Endothelial cell of umbilical vein (primary cell): ENCODE measurements around the gene SWSAP1. TPM values are rescaled to one million over a fixed set of nuclear protein-coding genes. Genes with fewer than 3 reads are reported as not detected.

Experiments
- BruUV-seq: library from RNA; stranded (reverse); fragments of 400-500 nt; replicated peaks from 2 replicates; lab custom pipeline; 2021; lab: Mats Ljungman, UMichigan
- CTCF ChIA-PET: fragments of 300-600, 350-600 bp; sonication (Branson Sonifier 250); formaldehyde crosslinking; loops from one replicate; lab custom pipeline; 2021; ENCODE audit warnings: antibody characterized with exemption, inconsistent platforms; lab: Charles Lee
- POLR2A ChIA-PET: fragments of 300-600, 350-600 bp; sonication (Branson Sonifier 250); formaldehyde crosslinking; loops from one replicate; lab custom pipeline; 2021; ENCODE audit warnings: antibody characterized with exemption, inconsistent platforms; lab: Charles Lee
- DNase-seq: peaks from one replicate; pipeline ENCODE4 v3.0.0-alpha.2; 2011; ENCODE audit warnings: low read depth, low spot score
- FAIRE-seq: peaks from 2 replicates; lab custom pipeline; 2011; peaks lifted over from hg19 to GRCh38; lab: Jason Lieb, UNC
- H2AFZ ChIP-seq: 2 replicates; pipeline ENCODE4 v1.6.0; 2012; ENCODE audit warnings: low read depth, low read length, control low read depth, inconsistent platforms
- H3K27ac ChIP-seq: 2 replicates; pipeline ENCODE4 v1.5.1; 2011; ENCODE audit warnings: low read depth, mild to moderate bottlenecking, control low read depth, low read length, moderate library complexity; ENCODE audit not compliant: insufficient read depth
- H3K27me3 ChIP-seq, 2 experiments: 2 replicates each; pipeline versions ENCODE4 v1.6.0 to v1.6.1; 2011; ENCODE audit warnings: low read length in 2 of 2, mixed read lengths in 1 of 2; ENCODE audit not compliant: control insufficient read depth in 2 of 2, insufficient read depth in 2 of 2
- H3K36me3 ChIP-seq, 2 experiments: 2 replicates in 1 of 2; 3 replicates in 1 of 2; pipeline ENCODE4 v1.5.1; 2011; ENCODE audit warnings: low read length in 2 of 2, mild to moderate bottlenecking in 1 of 2, moderate library complexity in 1 of 2; ENCODE audit not compliant: control insufficient read depth in 2 of 2, insufficient read depth in 2 of 2; ENCODE audit errors: extremely low read depth in 1 of 2
- H3K4me1 ChIP-seq: 3 replicates; pipeline ENCODE4 v1.5.1; 2011; ENCODE audit warnings: mild to moderate bottlenecking, low read length; ENCODE audit not compliant: control insufficient read depth, insufficient read depth; ENCODE audit errors: extremely low read depth
- H3K4me2 ChIP-seq: 2 replicates; pipeline ENCODE4 v1.6.1; 2011; ENCODE audit warnings: low read length, control low read depth, mixed read lengths; ENCODE audit not compliant: insufficient read depth
- H3K4me3 ChIP-seq, 3 experiments: fragments of 200-600 bp in 1 of 3; sonication (generic), shearing (Covaris generic) in 1 of 3; replicated peaks in 1 of 3; 2 replicates each; pipeline ENCODE4 v1.5.1; 2011 to 2016; ENCODE audit warnings: control low read depth in 3 of 3, low read length in 3 of 3, mild to moderate bottlenecking in 2 of 3, inconsistent platforms in 1 of 3, low read depth in 1 of 3, moderate library complexity in 1 of 3; ENCODE audit not compliant: insufficient read depth in 1 of 3
- H3K79me2 ChIP-seq: 2 replicates; pipeline ENCODE4 v1.6.0; 2012; ENCODE audit warnings: low read length, inconsistent platforms; ENCODE audit not compliant: control insufficient read depth, insufficient read depth
- H3K9ac ChIP-seq: replicated peaks from 2 replicates; pipeline ENCODE3; 2011; ENCODE audit warnings: low read length, control low read depth; ENCODE audit not compliant: insufficient read depth; ENCODE audit errors: extremely low read depth
- H3K9me1 ChIP-seq: replicated peaks from 3 replicates; pipeline ENCODE4 v1.6.0; 2011; ENCODE audit warnings: mild to moderate bottlenecking, low read length; ENCODE audit not compliant: control insufficient read depth, insufficient read depth; ENCODE audit errors: extremely low read depth
- H3K9me3 ChIP-seq: replicated peaks from 2 replicates; pipeline ENCODE4 v1.5.1; 2012; ENCODE audit warnings: low read length, inconsistent platforms; ENCODE audit not compliant: control insufficient read depth, insufficient read depth
- H4K20me1 ChIP-seq: replicated peaks from 2 replicates; pipeline ENCODE3; 2011; ENCODE audit warnings: mild to moderate bottlenecking, low read length; ENCODE audit not compliant: control insufficient read depth, insufficient read depth; ENCODE audit errors: extremely low read depth
- CTCF ChIP-seq, 2 donors: IDR thresholded peaks; 1 replicate in 1 of 2; 2 replicates in 1 of 2; pipeline ENCODE4 v1.5.1; 2011; ENCODE audit warnings: low read length in 2 of 2, mild to moderate bottlenecking in 2 of 2, moderate library complexity in 2 of 2, control low read depth in 1 of 2, inconsistent platforms in 1 of 2, low read depth in 1 of 2; ENCODE audit not compliant: insufficient read depth in 1 of 2; ENCODE audit errors: extremely low read depth in 1 of 2
- EZH2 ChIP-seq: IDR thresholded peaks from 2 replicates; pipeline ENCODE4 v1.6.1; 2012; ENCODE audit warnings: borderline replicate concordance, low read depth, mild to moderate bottlenecking, moderate library complexity, low read length, inconsistent platforms; ENCODE audit not compliant: severe bottlenecking
- FOS ChIP-seq: IDR thresholded peaks from 2 replicates; pipeline ENCODE4 v1.6.1; 2011; ENCODE audit warnings: mild to moderate bottlenecking, low read length, moderate library complexity, borderline replicate concordance; ENCODE audit not compliant: insufficient read depth
- GATA2 ChIP-seq: IDR thresholded peaks from 2 replicates; pipeline ENCODE4 v1.7.0; 2011; ENCODE audit warnings: low read depth, mild to moderate bottlenecking, moderate library complexity, mixed read lengths, low read length; ENCODE audit not compliant: insufficient read length, insufficient read depth
- JUN ChIP-seq: IDR thresholded peaks from 2 replicates; pipeline ENCODE4 v1.6.1; 2011; ENCODE audit warnings: borderline replicate concordance, low read depth; ENCODE audit not compliant: insufficient read length, insufficient read depth
- MAX ChIP-seq: IDR thresholded peaks from 2 replicates; pipeline ENCODE4 v1.6.1; 2011; ENCODE audit not compliant: insufficient read depth, insufficient read length
- MYC ChIP-seq: IDR thresholded peaks from one replicate; pipeline ENCODE4 v1.6.1; 2011; ENCODE audit warnings: mild to moderate bottlenecking, low read depth, low read length
- POLR2A ChIP-seq: IDR thresholded peaks from 2 replicates; pipeline ENCODE4 v1.6.1; 2012; ENCODE audit warnings: low read depth, mild to moderate bottlenecking, control low read depth, low read length
- POLR2AphosphoS5 ChIP-seq: IDR thresholded peaks from 2 replicates; pipeline ENCODE4 v1.6.1; 2012; ENCODE audit warnings: low read depth, mild to moderate bottlenecking, control low read depth, low read length, moderate library complexity; ENCODE audit not compliant: insufficient read depth
- dilution Hi-C: fragments of 300-500 bp; cut with MboI; formaldehyde crosslinking; loops from one replicate; pipeline ENCODE4 v1.15.0; 2019; ENCODE audit warnings: low sequenced_read_pairs; ENCODE audit not compliant: extremely low pct_ligation_motif_present
- intact Hi-C: fragments of 100-400 bp; cut with micrococcal nuclease; formaldehyde crosslinking; loops from one replicate; pipeline ENCODE4 v1.10.0; 2022
- polyA plus RNA-seq, 4 experiments: library from polyadenylated mRNA; depleted of rRNA in 3 of 4; stranded (reverse) in 3 of 4; unstranded in 1 of 4; fragments of >200 nt; gene quantifications; 2 replicates each; pipeline versions ENCODE4 v1.2.1 to v1.2.3, GENCODE V29; 2011 to 2012; ENCODE audit warnings: missing spikeins in 1 of 4
- total RNA-seq: library from RNA; stranded (reverse); gene quantifications from 2 replicates; pipeline ENCODE4 v1.2.3, GENCODE V29; 2021

SWSAP1 gene
- total and polyA plus RNA-seq, 2 donors (not counting 3 experiments of a cell fraction or from before 2014, with no cell fraction given), result 3.7 to 4.4 TPM

GRCh38 chr19:11397089-11397610, 22.7 kb downstream of the SWSAP1 start:
- POLR2A ChIA-PET, result no interaction called here
- Histone ChIP-seq H3K9ac (no peak overlapping the region), H3K4me1 (no peaks in the 10 kb centered on the region), H3K9me3 (no peaks in the 10 kb centered on the region), H4K20me1 (no peaks in the 10 kb centered on the region), H3K36me3 (no peaks in the 10 kb centered on the region), H3K9me1 (no peaks in the 10 kb centered on the region), H3K79me2 (no peaks in the 10 kb centered on the region), H3K4me3 (no peak overlapping the region), H3K27me3 (no peaks in the 10 kb centered on the region), H3K4me2 (no peak overlapping the region), H2AFZ (no peak overlapping the region), H3K27ac (no peak overlapping the region)
- no peak for DNase-seq
- no peak for FAIRE-seq
- TF ChIP-seq MYC (no peak), POLR2A (no peak), MAX (no peak), EZH2 (no peak), FOS (no peak), JUN (no peak), CTCF (IDR thresholded peaks at IDR 0.05; ENCODE audit: extremely low read depth in 1 of 2, insufficient read depth in 1 of 2, low read depth in 1 of 2, low read length in 2 of 2) (no peak), GATA2 (no peak), POLR2AphosphoS5 (no peak)
- intact Hi-C loops, result no loop called here
- CTCF ChIA-PET, result interaction anchor here (1.0 to 2.2 kb wide), 2 partner anchors 14 to 38 kb away, joined by 3 to 6 read pairs; partner anchors contain the start of genes ODAD3 and PRKCSH
- dilution Hi-C loops, result no loop called here
- no TSS peak for BruUV-seq
